HG03060 (cell line): ENCODE results near the gene HOXA11.

Source experiments
- ATAC-seq: cut with Tn5 transposase; IDR thresholded peaks from one replicate; pipeline ENCODE4 v1.9.1; 2021; ENCODE audit warnings: low read depth, moderate number of reproducible peaks; ENCODE audit not compliant: unreplicated experiment

The HOXA11 gene

DNA sequence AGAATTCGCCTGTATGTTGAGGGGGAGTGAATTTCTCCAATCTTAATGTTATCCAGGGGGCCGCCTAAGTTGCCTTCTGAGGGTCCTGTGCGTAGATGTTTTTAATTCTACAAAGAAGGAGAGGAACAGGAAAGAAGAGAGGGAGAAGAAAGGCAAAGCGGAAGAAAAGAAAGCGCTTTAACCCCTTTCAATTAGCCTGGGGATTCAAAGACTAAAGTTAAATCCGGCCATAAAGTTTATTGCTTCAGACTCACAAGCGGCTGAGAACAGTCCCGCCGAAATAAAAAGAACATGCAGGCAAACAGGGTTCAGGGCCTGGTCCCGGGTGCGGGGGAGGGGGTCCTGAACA, 46.1 kb downstream of the HOXA11 start:
- no peak for ATAC-seq

DNA sequence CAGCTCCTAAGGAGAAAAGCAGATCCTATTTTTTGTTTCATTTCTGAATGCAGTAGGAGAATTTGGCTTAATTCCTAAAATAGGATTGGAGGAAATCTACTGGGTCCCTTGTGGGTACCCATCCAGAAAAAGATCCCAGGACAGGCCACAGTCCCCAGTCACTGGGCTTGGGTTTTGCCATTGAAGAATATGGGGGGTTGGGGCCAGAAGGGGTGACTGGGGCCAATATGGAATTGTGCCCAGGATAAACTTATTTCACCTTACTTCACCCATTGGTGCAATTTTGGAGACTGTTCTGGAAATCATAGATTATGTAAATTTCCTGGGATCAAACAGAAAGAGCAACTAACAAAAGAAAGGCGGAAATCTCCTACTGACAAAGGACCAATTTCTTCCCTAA, 46.6 kb downstream of the HOXA11 start:
- ATAC-seq: no peak

DNA sequence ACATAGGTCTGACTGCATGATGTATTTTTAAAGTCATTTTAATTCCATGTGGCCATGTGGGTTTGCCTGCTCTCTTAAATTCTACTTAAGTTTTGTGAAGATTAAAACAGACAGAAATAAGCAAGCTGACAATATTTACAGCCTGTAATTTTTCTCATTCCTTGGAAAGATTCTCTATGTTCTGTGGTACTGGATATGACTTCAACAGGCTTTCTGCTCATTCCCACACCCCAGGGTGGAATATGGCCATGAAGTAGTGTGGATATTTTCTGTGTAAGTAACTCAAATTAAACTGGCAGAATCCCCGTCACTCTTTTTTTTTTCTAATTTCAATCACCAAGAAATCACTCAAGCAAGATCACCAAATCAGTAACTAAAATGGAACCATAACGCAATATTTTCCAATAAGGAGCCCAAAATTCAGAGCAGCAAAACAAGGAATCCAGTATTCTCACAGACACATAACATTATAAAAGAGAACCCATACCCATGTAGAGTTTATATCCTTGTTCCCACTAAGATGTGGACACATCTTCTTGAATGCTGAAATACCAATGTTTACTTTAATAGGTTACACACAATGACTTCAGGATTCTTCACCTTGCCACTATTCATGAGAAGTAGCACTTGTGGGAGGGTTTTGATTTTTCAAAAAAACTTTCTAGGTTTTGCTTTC, 47.3 kb downstream of the HOXA11 start:
- ATAC-seq: no peak

DNA sequence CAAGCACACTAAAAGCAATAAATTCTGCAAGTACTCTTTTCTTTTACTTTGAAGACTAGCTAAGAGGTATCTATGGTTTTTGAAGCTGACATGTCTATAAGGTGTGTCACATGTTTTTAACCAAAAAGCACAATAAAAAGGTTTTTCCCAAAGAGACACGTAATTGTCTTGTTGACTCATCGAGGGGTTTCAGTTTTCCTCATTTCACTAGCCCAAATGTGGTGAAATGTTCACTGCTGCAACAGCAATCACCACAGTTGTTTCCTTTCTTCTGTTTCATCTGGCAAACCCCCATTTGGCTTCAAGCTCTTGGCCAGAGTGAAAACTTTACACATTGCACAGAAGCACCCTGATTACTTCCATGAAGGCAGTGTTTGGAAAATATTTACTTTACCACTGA, 50.6 kb downstream of the HOXA11 start:
- ATAC-seq: no peak

DNA sequence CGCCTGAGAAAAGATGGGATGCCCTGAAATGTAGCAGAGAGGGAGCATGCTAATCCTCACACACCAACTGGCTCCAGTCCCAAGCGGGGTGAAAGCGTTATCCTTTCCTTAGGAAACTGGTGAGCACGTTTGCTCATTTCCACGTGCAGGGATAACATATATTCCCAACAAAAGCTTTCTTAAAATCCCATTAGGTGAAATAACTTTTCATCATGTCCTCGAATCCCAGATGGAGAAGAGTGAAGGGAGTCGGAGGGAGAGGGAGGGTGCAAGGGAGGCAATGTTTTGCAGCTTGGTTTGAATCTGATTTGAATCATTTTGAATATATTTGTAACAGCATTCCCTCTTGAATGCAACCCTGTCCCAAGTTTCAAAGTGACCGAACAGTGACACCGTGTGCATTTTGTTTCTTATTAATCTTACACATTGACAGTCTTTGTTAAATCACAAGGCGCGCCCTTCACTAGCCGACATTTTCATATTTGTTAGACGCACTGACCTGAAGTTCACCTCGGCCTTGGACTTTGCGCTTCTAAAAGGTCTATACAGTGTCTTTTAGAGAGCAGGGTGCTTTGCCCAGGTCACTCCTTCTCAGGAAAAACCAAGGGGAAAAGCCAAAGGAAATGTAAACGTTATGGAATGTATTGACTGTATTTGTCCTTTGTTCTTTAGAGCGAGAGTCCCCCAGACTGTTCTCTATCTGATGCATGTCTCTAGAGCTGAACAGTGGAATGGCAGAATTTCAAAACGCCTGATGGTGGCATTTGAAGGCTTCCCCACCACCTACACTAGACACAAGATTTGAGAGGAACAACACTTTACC, 51.4 kb downstream of the HOXA11 start:
- no peak for ATAC-seq

DNA sequence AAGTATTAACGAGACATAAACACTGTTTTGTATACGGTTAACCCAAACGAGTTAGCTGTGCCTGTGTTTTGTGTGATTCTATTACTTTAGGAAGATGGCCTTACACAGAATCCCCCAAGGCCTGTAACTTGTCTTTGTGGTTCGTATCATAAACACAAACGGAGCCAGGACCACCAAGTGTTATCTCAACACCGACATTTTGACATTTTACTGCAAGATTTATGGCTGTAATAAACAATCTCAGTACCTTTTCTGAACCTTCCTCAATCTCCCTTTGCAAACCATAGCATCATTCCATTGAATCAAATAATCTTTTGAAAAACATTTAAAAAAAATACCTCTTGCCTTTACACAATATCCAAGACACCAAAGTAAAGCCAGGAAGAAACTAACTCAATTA, 52.1 kb downstream of the HOXA11 start:
- no peak for ATAC-seq

DNA sequence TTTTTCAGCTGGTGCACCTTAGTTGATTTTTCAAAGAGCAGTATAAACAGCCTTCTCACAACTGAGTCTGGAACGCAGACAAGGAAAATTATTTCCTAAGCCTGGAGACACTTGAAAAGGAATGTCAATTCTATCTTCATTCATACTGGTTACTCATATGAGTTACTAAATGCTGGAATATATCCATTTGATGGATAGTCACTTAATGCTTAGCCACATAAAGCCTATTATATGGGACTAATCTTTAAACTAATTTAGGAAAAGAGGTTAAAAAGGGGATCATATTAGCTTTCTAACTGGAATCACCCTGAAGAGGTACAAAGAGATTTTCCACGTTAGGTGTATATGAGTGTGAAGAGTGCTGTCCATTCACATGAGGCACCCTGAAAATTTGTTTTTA, 52.8 kb downstream of the HOXA11 start:
- no peak for ATAC-seq

DNA sequence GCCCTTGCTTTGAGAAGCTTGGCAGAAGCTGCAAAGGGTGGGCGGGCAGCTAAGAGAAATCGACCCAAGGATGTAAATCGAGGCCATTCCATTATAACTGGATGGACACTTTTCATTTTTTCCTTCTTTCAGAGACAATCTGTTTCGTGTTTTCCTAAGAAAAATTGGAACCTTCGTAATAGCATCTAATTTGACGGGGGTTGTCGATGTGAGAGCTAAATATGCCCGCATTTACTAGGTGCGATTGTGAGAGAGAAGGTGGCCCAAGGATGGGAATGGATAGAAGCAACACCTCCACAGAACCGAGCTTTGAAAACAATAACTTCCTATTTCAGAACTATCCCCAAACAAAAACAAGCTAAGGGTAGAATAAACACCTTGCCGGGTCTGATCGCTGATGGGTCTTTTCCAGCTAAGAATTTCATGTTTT, 53.6 kb downstream of the HOXA11 start:
- ATAC-seq: no peak
